SK-N-SH (cell line): ENCODE results near the gene SEMA3A. TPM values are rescaled to one million over a fixed set of nuclear protein-coding genes. Genes with fewer than 3 reads are reported as not detected.

Source experiments
- CTCF ChIA-PET: fragments of 300-600, 350-600 bp; formaldehyde crosslinking; extraction: SDS; loops from one replicate; lab custom pipeline; 2021; lab: Yijun Ruan, JAX
- POLR2A ChIA-PET: fragments of 350-600 bp; sonication (Branson Sonifier 250); formaldehyde crosslinking; extraction: SDS; loops from one replicate; lab custom pipeline; 2020; ENCODE audit warnings: antibody characterized with exemption, inconsistent platforms; lab: Yijun Ruan, JAX
- DNase-seq: peaks from one replicate; pipeline ENCODE4 v3.0.0; 2012
- H2AFZ ChIP-seq: fragments of 200-600 bp; sonication (generic); 2 replicates; pipeline ENCODE4 v1.8.1; 2016; ENCODE audit warnings: antibody characterized with exemption, mild to moderate bottlenecking, low read depth
- H3F3A ChIP-seq: fragments of 200-600 bp; sonication (generic); replicated peaks from 2 replicates; pipeline ENCODE3; 2016; ENCODE audit warnings: antibody characterized with exemption, mild to moderate bottlenecking; ENCODE audit not compliant: insufficient read depth
- H3K27ac ChIP-seq, 2 experiments: fragments of 200-500 bp in 1 of 2; fragments of 200-600 bp in 1 of 2; sonication (Bioruptor generic) in 1 of 2; sonication (generic), shearing (Covaris generic) in 1 of 2; 2 replicates each; pipeline versions ENCODE4 v1.5.1 to v1.6.1; 2014 to 2016; ENCODE audit warnings: low read depth in 2 of 2, inconsistent platforms in 1 of 2, low read length in 1 of 2, mild to moderate bottlenecking in 1 of 2, mixed read lengths in 1 of 2
- H3K27me3 ChIP-seq: fragments of 200-600 bp; sonication (generic), shearing (Covaris generic); 2 replicates; pipeline ENCODE4 v1.6.1; 2016; ENCODE audit warnings: mixed run types; ENCODE audit not compliant: insufficient read depth
- H3K36me3 ChIP-seq, 2 experiments: fragments of 200-500 bp in 1 of 2; fragments of 200-600 bp in 1 of 2; sonication (Bioruptor generic) in 1 of 2; sonication (generic) in 1 of 2; replicated peaks in 1 of 2; 2 replicates each; pipeline versions ENCODE3 to v1.5.1; 2014 to 2016; ENCODE audit warnings: low read length in 1 of 2, mild to moderate bottlenecking in 1 of 2; ENCODE audit not compliant: insufficient read depth in 2 of 2, control insufficient read depth in 1 of 2
- H3K4me1 ChIP-seq, 2 experiments: fragments of 200-500 bp in 1 of 2; fragments of 200-600 bp in 1 of 2; sonication (Bioruptor generic) in 1 of 2; sonication (generic), shearing (Covaris generic) in 1 of 2; 2 replicates each; pipeline versions ENCODE4 v1.5.1 to v1.6.1; 2014 to 2016; ENCODE audit warnings: low read depth in 1 of 2, low read length in 1 of 2, mixed run types in 1 of 2; ENCODE audit not compliant: insufficient read depth in 2 of 2, control insufficient read depth in 1 of 2
- H3K4me2 ChIP-seq: fragments of 200-600 bp; sonication (generic), shearing (Covaris generic); 2 replicates; pipeline ENCODE4 v1.6.1; 2017; ENCODE audit warnings: mixed run types
- H3K4me3 ChIP-seq, 2 experiments: fragments of 200-500 bp in 1 of 2; fragments of 200-600 bp in 1 of 2; sonication (Bioruptor generic) in 1 of 2; sonication (generic), shearing (Covaris generic) in 1 of 2; 2 replicates each; pipeline versions ENCODE4 v1.5.1 to v1.8.1; 2014 to 2016; ENCODE audit warnings: low read depth in 2 of 2, inconsistent platforms in 1 of 2, low read length in 1 of 2, mild to moderate bottlenecking in 1 of 2, mixed read lengths in 1 of 2, moderate library complexity in 1 of 2
- H3K79me2 ChIP-seq: fragments of 200-600 bp; sonication (generic); 2 replicates; pipeline ENCODE4 v1.8.1; 2017; ENCODE audit warnings: mild to moderate bottlenecking; ENCODE audit not compliant: insufficient read depth
- H3K9ac ChIP-seq: fragments of 200-600 bp; sonication (generic); 2 replicates; pipeline ENCODE4 v1.6.1; 2017; ENCODE audit warnings: mixed run types
- H3K9me2 ChIP-seq: fragments of 200-600 bp; sonication (generic); 2 replicates; pipeline ENCODE4 v1.6.1; 2017; ENCODE audit warnings: mixed run types
- H3K9me3 ChIP-seq: fragments of 200-600 bp; sonication (generic); 2 replicates; pipeline ENCODE4 v1.6.1; 2017; ENCODE audit warnings: mixed run types, mild to moderate bottlenecking, moderate library complexity
- H4K20me1 ChIP-seq: fragments of 200-600 bp; sonication (generic); 2 replicates; pipeline ENCODE4 v1.6.1; 2017; ENCODE audit warnings: mild to moderate bottlenecking, mixed run types; ENCODE audit not compliant: insufficient read depth
- CTCF ChIP-seq: fragments of 200-600 bp; sonication (generic); IDR thresholded peaks from 2 replicates; pipeline ENCODE4 v1.6.1; 2017; ENCODE audit warnings: antibody characterized with exemption, mild to moderate bottlenecking, moderate library complexity
- EP300 ChIP-seq, 2 experiments: IDR thresholded peaks; 2 replicates each; pipeline versions ENCODE4 v1.4.0 to v1.6.1; 2012; ENCODE audit warnings: borderline replicate concordance in 1 of 2, low read depth in 1 of 2, low read length in 1 of 2
- FOXM1 ChIP-seq: IDR thresholded peaks from 2 replicates; pipeline ENCODE4 v1.4.0; 2012; ENCODE audit warnings: low read depth, mild to moderate bottlenecking
- GATA2 ChIP-seq: sonication (generic); formaldehyde crosslinking; IDR thresholded peaks from 2 replicates; pipeline ENCODE4 v1.5.0; 2020; ENCODE audit warnings: mild to moderate bottlenecking, missing genetic modification reagents
- JUND ChIP-seq: IDR thresholded peaks from 2 replicates; pipeline ENCODE4 v1.4.0; 2012
- MEF2A ChIP-seq: IDR thresholded peaks from 2 replicates; pipeline ENCODE4 v1.4.0; 2012; ENCODE audit warnings: low read depth, borderline replicate concordance
- NFIC ChIP-seq: IDR thresholded peaks from 2 replicates; pipeline ENCODE4 v1.4.0; 2012; ENCODE audit warnings: borderline replicate concordance
- RAD21 ChIP-seq: IDR thresholded peaks from 2 replicates; pipeline ENCODE4 v1.6.1; 2012; ENCODE audit warnings: mild to moderate bottlenecking, low read length
- RCOR1 ChIP-seq: fragments of 150-350 bp; IDR thresholded peaks from 2 replicates; pipeline ENCODE4 v1.6.1; 2017; ENCODE audit warnings: antibody characterized with exemption, low read length
- REST ChIP-seq: IDR thresholded peaks from 2 replicates; pipeline ENCODE4 v1.6.1; 2012; ENCODE audit warnings: mild to moderate bottlenecking, low read depth, low read length, moderate library complexity
- RFX5 ChIP-seq: IDR thresholded peaks from 2 replicates; pipeline ENCODE4 v1.6.1; 2012; ENCODE audit warnings: mild to moderate bottlenecking, improper control_type of control experiment, low read length
- RXRA ChIP-seq: IDR thresholded peaks from 2 replicates; pipeline ENCODE4 v1.4.0; 2012; ENCODE audit warnings: low read depth, mild to moderate bottlenecking, borderline replicate concordance
- SIN3A ChIP-seq: IDR thresholded peaks from 2 replicates; pipeline ENCODE4 v1.6.1; 2012; ENCODE audit warnings: low read depth, mild to moderate bottlenecking, low read length, moderate library complexity, borderline replicate concordance
- SMC3 ChIP-seq: IDR thresholded peaks from 2 replicates; pipeline ENCODE4 v1.6.1; 2012; ENCODE audit warnings: low read depth, low read length, improper control_type of control experiment
- WGBS: methylation state at CpG from one replicate; pipeline ENCODE4 v1.1.6; 2017; ENCODE audit warnings: low lambda C conversion rate; 5-methylcytosine and 5-hydroxymethylcytosine counted together
- polyA plus RNA-seq, 3 experiments: library from polyadenylated mRNA; depleted of rRNA; stranded (reverse); fragments of >200 nt; gene quantifications; 2 replicates each; pipeline ENCODE4 v1.2.3, GENCODE V29; 2012
- TF ChIP-seq, protein P1 (sequence below): fragments of 150-350 bp; IDR thresholded peaks from 2 replicates; pipeline ENCODE4 v1.6.1; 2017; ENCODE audit warnings: antibody characterized with exemption, low read length, low read depth, borderline replicate concordance
- TF ChIP-seq, protein P2 (sequence below): IDR thresholded peaks from 2 replicates; pipeline ENCODE4 v1.4.0; 2012; ENCODE audit warnings: low read depth, borderline replicate concordance
- TF ChIP-seq, protein P3 (sequence below): IDR thresholded peaks from 2 replicates; pipeline ENCODE4 v1.4.0; 2012; ENCODE audit warnings: low read depth, borderline replicate concordance

The SEMA3A gene
- polyA plus RNA-seq, 1 of the 3 experiments (the other 2 are of a cell fraction) = 15.9 TPM

DNA sequence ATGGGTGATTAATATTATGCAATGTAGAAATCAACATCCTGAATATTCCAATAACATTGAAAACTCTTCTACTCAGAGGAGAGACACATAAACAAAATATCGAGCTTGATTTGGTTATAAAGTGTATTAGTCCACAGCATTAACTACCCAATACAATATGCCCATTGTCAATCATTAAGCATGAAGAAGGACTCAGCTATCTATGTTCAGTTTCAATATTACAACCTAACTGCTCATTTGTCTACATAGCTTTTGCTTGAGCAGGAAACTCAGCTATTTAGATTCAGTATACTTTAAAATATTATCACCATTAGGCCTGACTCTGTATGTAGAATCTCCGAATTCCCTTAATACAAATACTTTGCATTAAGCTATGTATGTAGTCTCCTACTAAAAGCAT lies 262.6 kb downstream of the SEMA3A start:
- Histone ChIP-seq H3K9me3 (no peaks in the 10 kb centered on the region), H3K27ac (no peak overlapping the region), H3K36me3 (no peaks in the 10 kb centered on the region), H3K27me3 (no peaks in the 10 kb centered on the region), H3K9me2 (no peaks in the 10 kb centered on the region), H2AFZ (no peak overlapping the region), H3K9ac (no peak overlapping the region), H3K4me2 (no peak overlapping the region), H3F3A (no peaks in the 10 kb centered on the region), H4K20me1 (no peaks in the 10 kb centered on the region), H3K4me1 (no peaks in the 10 kb centered on the region), H3K4me3 (no peak overlapping the region), H3K79me2 (no peaks in the 10 kb centered on the region)
- TF ChIP-seq NFIC (no peak), CTCF (no peak), MEF2A (no peak), RAD21 (no peak), SMC3 (no peak), JUND (no peak), GATA2 (no peak), FOXM1 (no peak), RXRA (no peak), RCOR1 (no peak), EP300 (IDR thresholded peaks at IDR 0.05; ENCODE audit: borderline replicate concordance in 1 of 2, low read depth in 1 of 2, low read length in 1 of 2) (no peak), RFX5 (no peak), REST (no peak), SIN3A (no peak)
- TF ChIP-seq, protein P1, sequence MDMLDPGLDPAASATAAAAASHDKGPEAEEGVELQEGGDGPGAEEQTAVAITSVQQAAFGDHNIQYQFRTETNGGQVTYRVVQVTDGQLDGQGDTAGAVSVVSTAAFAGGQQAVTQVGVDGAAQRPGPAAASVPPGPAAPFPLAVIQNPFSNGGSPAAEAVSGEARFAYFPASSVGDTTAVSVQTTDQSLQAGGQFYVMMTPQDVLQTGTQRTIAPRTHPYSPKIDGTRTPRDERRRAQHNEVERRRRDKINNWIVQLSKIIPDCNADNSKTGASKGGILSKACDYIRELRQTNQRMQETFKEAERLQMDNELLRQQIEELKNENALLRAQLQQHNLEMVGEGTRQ = no peak
- TF ChIP-seq, protein P2, sequence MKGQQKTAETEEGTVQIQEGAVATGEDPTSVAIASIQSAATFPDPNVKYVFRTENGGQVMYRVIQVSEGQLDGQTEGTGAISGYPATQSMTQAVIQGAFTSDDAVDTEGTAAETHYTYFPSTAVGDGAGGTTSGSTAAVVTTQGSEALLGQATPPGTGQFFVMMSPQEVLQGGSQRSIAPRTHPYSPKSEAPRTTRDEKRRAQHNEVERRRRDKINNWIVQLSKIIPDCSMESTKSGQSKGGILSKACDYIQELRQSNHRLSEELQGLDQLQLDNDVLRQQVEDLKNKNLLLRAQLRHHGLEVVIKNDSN = no peak
- TF ChIP-seq, protein P3, sequence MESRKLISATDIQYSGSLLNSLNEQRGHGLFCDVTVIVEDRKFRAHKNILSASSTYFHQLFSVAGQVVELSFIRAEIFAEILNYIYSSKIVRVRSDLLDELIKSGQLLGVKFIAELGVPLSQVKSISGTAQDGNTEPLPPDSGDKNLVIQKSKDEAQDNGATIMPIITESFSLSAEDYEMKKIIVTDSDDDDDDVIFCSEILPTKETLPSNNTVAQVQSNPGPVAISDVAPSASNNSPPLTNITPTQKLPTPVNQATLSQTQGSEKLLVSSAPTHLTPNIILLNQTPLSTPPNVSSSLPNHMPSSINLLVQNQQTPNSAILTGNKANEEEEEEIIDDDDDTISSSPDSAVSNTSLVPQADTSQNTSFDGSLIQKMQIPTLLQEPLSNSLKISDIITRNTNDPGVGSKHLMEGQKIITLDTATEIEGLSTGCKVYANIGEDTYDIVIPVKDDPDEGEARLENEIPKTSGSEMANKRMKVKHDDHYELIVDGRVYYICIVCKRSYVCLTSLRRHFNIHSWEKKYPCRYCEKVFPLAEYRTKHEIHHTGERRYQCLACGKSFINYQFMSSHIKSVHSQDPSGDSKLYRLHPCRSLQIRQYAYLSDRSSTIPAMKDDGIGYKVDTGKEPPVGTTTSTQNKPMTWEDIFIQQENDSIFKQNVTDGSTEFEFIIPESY = no peak
- 86% methylated on average over 2 of the region's 2 CpGs for WGBS
- no peak for DNase-seq
- CTCF ChIA-PET = interaction anchor here (1.0 to 13.3 kb wide), 9 partner anchors 9 to 1254 kb away, joined by 3 to 268 read pairs (median 5); no protein-coding TSS in a partner anchor
- POLR2A ChIA-PET = no interaction called here
